Activated CD4-positive, alpha-beta memory T cell treated with anti-CD3 and anti-CD28 coated beads for 36 hours (primary cell): ENCODE measurements around the gene GLCE. TPM values are rescaled to one million over a fixed set of nuclear protein-coding genes. Genes with fewer than 3 reads are reported as not detected.

Experiments used
- CTCF ChIA-PET: fragments of 350-600 bp; sonication (Branson Sonifier 250); formaldehyde crosslinking; loops from one replicate; lab custom pipeline; 2021; ENCODE audit warnings: antibody characterized with exemption, inconsistent platforms; lab: Charles Lee
- POLR2A ChIA-PET: fragments of 350-600 bp; sonication (Branson Sonifier 250); formaldehyde crosslinking; loops from one replicate; lab custom pipeline; 2021; ENCODE audit warnings: antibody characterized with exemption; lab: Charles Lee
- DNase-seq: peaks from one replicate; pipeline ENCODE4 v3.0.0-alpha.2; 2020
- H3K27ac Mint-ChIP-seq: one replicate; pipeline ENCODE4 v1.8.0; 2021; ENCODE audit warnings: mixed read lengths
- H3K27me3 Mint-ChIP-seq: one replicate; pipeline ENCODE4 v1.8.0; 2021; ENCODE audit warnings: mixed read lengths
- H3K36me3 Mint-ChIP-seq: one replicate; pipeline ENCODE4 v1.8.0; 2021; ENCODE audit warnings: mixed read lengths
- H3K4me1 Mint-ChIP-seq: one replicate; pipeline ENCODE4 v1.8.0; 2021; ENCODE audit warnings: low read depth, mixed read lengths
- H3K4me3 Mint-ChIP-seq: one replicate; pipeline ENCODE4 v1.8.0; 2021; ENCODE audit warnings: mild to moderate bottlenecking, mixed read lengths
- H3K9me3 Mint-ChIP-seq: one replicate; pipeline ENCODE4 v1.8.0; 2021; ENCODE audit warnings: mixed read lengths
- intact Hi-C: fragments of 100-400 bp; cut with micrococcal nuclease; formaldehyde crosslinking; loops from one replicate; pipeline ENCODE4 v1.15.1; 2023
- total RNA-seq, 2 experiments: library from RNA; stranded (reverse); gene quantifications; one replicate each; pipeline ENCODE4 v1.2.3, GENCODE V29; 2021

Gene GLCE
- total RNA-seq, 2 experiments from 2014 or later = 3.9 to 4.4 TPM

DNA sequence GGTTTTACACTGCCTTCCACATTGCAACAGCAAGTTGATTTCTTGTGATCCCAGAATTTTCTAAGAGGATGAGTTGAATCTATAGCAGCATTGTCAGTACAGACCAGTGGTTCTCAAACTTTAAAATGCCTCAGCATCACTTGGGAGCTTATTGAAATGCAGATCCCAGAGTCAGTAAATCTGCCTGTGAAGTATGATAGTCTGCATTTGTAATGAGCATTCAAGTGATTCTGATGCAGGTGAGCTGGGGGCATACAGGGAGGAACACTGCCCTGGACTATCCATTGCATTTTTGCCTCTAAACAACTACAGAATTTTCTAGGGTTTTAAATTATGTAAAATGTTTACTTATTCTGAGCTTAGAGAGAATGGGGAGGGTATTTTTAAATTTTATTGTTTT, 110.8 kb downstream of the GLCE start:
- POLR2A ChIA-PET = no interaction called here
- CTCF ChIA-PET = no interaction called here
- Mint-ChIP-seq H3K4me1 (no peaks in the 10 kb centered on the region), H3K27ac (no peak overlapping the region), H3K36me3 (no peaks in the 10 kb centered on the region), H3K4me3 (no peak overlapping the region), H3K9me3 (no peaks in the 10 kb centered on the region), H3K27me3 (no peaks in the 10 kb centered on the region)
- no peak for DNase-seq
- intact Hi-C loops = no loop called here

DNA sequence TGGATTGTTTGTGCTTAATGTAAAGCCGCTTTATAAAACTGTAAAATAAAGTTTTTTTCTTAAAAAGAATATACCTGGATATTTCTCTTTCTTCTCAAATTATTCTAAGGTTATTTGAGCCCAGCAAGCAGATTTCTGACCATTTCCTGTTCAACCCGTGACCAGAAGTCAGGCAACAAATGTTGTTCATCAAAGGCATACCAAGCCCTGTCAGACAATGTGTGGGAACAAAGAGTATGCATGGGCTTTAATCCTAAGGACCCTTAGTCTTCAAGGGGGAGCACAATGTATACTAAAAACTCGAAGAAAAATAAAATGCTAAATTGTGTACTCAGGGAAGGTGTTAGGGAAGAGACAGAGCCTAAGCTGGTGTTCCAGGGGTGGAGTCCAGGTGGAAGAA, 111.7 kb downstream of the GLCE start:
- no peak overlapping the region for H3K4me3 Mint-ChIP-seq
- no peaks in the 10 kb centered on the region for H3K9me3 Mint-ChIP-seq
- no peak for DNase-seq
- ChIA-PET POLR2A (no interaction called here), CTCF (no interaction called here)
- no peaks in the 10 kb centered on the region for H3K36me3 Mint-ChIP-seq
- intact Hi-C loops = no loop called here
- H3K27me3 Mint-ChIP-seq = peaks cover 1% of the 10 kb centered on the region
- no peak overlapping the region for H3K27ac Mint-ChIP-seq
- no peaks in the 10 kb centered on the region for H3K4me1 Mint-ChIP-seq

DNA sequence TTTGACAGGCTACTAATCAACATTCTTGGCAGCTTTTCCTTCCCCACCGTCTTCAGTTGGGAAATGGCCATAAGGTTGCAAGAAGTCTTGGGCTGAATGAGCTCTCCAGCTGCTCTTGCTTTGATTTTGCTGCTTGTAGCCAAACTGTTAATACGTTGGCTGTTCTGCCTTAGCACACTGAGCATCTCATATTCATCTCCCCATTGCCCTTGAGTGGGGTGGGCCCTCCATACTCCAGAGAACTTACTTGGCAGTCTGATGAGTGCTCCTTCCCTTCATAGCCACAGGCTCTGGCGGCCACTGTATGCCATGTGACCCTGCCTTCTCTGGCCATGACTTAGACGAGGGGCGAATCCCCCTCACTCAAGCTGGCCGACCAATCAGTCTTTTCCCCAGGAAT, 112.5 kb downstream of the GLCE start:
- POLR2A ChIA-PET = no interaction called here
- intact Hi-C loops = no loop called here

DNA sequence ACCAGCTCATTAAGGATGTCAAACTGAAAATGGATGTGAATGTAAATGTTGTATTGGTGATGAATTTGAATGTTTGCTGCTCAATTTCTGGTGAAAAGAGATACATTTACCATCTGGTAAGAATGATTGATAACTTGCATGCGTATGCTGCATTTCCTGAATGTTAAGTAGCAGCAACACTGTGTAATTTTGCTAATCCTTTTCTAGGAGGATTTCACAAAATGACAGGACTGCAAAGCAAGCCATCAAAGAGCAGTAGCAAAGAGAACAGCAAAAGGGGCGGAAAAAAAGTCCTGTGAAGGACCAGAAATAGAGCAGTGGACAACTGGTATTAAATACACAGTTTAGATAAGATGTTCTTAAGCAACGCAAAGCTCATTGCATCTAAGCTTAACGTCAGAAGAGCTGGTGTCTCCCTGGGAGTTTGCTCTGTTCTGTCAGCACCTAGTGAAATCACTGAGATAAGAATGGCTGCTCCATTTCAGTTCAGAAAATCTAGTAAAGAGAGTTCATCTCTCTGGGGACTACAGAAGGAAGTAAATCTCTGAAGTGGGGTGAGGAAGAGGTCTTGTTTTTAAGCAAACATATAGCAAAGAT, 114.7 kb downstream of the GLCE start:
- no peak overlapping the region for H3K4me3 Mint-ChIP-seq

More for the DNA sequence above, 112.5 kb downstream of the GLCE start:
- no peaks in the 10 kb centered on the region for H3K9me3 Mint-ChIP-seq
- no peaks in the 10 kb centered on the region for H3K36me3 Mint-ChIP-seq
- no peak overlapping the region for H3K4me3 Mint-ChIP-seq
- CTCF ChIA-PET = no interaction called here
- DNase-seq = no peak
- H3K4me1 Mint-ChIP-seq = no peaks in the 10 kb centered on the region
- H3K27me3 Mint-ChIP-seq = peaks cover 1% of the 10 kb centered on the region
- H3K27ac Mint-ChIP-seq = no peak overlapping the region

DNA sequence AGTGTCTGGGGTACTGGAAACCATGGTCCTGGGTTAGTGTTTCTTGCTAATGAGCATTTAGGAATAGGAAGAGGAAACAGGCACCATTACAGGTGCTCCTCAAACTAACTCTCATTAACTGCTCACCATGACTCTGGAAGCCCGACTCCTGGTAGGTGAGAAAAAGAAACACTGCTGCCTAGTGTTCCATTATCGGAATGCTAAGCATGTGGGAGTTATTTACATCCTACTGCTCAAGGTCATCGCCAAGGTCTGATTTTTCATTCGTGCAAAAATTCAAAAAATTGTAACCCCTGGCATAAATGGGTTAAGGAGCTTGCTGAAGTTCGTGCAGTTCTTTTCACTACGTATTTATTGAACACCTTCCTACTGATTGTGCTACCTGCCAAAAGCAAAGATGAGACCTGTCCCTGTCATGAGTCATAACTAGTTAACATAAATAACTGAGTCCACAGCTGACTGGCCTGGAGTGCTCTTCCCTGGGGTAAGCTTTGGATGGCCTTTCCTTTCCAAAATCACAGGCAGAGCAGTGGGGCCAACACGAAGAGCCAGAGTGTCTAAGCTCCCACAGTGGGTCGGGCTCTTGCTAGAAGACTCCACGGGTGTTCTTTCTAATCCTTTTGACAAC, 115.6 kb downstream of the GLCE start:
- H3K9me3 Mint-ChIP-seq = no peaks in the 10 kb centered on the region
- CTCF ChIA-PET = no interaction called here
- no peaks in the 10 kb centered on the region for H3K4me1 Mint-ChIP-seq
- no peaks in the 10 kb centered on the region for H3K36me3 Mint-ChIP-seq
- H3K27ac Mint-ChIP-seq = no peak overlapping the region
- peaks cover 1% of the 10 kb centered on the region for H3K27me3 Mint-ChIP-seq
- no peak overlapping the region for H3K4me3 Mint-ChIP-seq
- no peak for DNase-seq
- intact Hi-C loops = no loop called here
- POLR2A ChIA-PET = no interaction called here

More for the DNA sequence above, 114.7 kb downstream of the GLCE start:
- ChIA-PET CTCF (no interaction called here), POLR2A (no interaction called here)
- Mint-ChIP-seq H3K36me3 (no peaks in the 10 kb centered on the region), H3K27me3 (peaks cover 1% of the 10 kb centered on the region), H3K27ac (no peak overlapping the region), H3K4me1 (no peaks in the 10 kb centered on the region), H3K9me3 (no peaks in the 10 kb centered on the region)
- no peak for DNase-seq
- intact Hi-C loops = no loop called here

DNA sequence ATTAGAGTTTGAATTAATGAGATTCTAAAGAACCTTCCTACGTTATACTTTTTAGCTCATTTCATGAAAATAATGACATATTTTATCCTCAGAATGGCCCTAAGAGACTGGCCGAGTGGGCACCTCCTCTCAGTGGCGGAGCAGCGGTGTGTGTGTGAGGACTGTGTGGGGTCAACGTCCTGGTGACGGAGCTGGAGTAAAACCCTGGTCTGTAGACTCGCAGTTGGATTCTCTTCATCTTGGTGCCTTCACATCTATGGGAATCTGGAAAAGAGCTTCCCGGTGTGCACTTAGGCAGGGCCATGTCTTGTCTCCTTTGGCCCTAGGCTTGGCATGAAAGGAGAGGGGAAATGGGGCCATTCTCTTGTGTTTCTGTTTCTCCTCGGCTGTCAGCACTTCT, 116.9 kb downstream of the GLCE start:
- Mint-ChIP-seq H3K27ac (no peak overlapping the region), H3K36me3 (no peaks in the 10 kb centered on the region), H3K4me3 (no peak overlapping the region), H3K9me3 (no peaks in the 10 kb centered on the region), H3K27me3 (peaks cover 1% of the 10 kb centered on the region), H3K4me1 (no peaks in the 10 kb centered on the region)
- ChIA-PET POLR2A (no interaction called here), CTCF (interaction anchor here (0.5 kb wide), 1 partner anchor 1403 kb away, joined by 4 read pairs; no protein-coding TSS in a partner anchor)
- no peak for DNase-seq
- intact Hi-C loops = no loop called here

DNA sequence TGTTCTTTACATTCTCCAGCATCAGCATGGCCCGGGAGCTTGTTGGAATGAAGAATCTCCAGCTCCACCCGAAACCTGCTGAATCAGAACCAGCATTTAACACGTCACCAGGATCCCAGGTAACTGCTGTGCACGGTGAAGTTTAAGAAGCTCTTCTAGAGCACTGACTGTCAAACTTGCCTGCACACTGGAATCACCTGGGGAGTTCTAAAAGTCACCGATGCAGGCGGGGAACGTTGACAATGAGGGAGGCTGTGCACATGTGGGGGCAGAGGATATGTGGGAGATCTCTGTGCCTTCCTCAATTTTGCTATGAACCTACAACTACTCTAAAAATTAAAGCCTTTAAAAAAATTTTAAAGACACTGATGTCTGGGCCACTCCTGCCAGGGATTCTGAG, 119.2 kb downstream of the GLCE start:
- Mint-ChIP-seq H3K9me3 (no peaks in the 10 kb centered on the region), H3K4me1 (no peaks in the 10 kb centered on the region), H3K36me3 (no peaks in the 10 kb centered on the region), H3K27me3 (peaks cover 1% of the 10 kb centered on the region), H3K4me3 (no peak overlapping the region), H3K27ac (no peak overlapping the region)
- ChIA-PET POLR2A (no interaction called here), CTCF (no interaction called here)
- intact Hi-C loops = no loop called here
- DNase-seq = no peak

DNA sequence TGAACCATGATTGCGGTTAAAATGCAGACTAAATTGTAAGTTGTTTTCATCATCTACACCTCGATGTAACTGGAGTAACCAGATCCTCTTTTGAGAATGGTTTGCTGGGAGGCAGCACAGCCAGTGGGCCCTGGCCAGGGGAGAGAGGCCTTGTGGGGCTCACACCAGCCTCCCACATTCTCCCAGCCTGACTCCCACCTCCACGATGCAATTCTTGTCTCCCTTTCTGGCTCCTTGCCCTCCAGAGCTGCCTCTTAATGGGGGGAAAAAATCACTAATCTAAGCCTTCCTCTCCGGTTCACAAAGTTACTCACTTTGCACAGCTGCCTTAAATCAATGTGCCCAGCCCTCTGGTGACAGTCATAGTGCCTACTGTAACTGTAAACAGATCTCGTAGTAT, 120.3 kb downstream of the GLCE start:
- Mint-ChIP-seq H3K27me3 (peaks cover 1% of the 10 kb centered on the region), H3K4me3 (no peak overlapping the region), H3K9me3 (no peaks in the 10 kb centered on the region), H3K4me1 (no peaks in the 10 kb centered on the region), H3K36me3 (no peaks in the 10 kb centered on the region), H3K27ac (no peak overlapping the region)
- ChIA-PET CTCF (no interaction called here), POLR2A (no interaction called here)
- intact Hi-C loops = no loop called here
- DNase-seq = no peak

DNA sequence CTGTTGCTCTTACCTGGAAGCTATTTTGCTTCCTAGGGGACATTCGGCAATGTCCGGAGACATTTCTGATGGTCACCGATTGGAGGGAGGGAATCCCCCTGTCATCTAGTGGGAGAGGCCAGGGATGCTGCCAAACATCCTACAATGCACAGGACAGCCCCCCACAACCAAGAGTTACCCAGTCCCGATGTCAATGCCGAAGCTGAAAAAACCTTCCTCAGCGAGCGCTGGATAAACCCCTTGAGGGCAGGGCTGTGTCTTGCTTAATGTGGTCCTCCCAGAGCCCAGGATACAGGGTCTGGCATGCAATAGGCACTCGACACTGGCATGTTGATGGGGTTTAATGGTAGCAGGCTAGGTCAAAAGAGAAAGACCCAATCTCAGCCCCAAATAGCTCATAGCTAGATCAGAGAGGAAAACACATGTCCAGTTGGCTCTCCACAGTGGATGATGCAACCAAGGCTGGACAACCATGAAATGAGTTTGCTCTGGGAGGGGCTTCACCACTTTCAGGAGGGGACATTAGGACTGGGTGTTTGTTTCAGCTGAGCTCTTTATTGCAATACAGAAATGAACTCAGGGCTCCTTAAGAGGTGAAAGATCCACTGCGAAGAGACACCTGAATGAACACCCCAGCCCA, 121.8 kb downstream of the GLCE start:
- no peaks in the 10 kb centered on the region for H3K27me3 Mint-ChIP-seq
- H3K9me3 Mint-ChIP-seq = no peaks in the 10 kb centered on the region
- H3K4me3 Mint-ChIP-seq = no peak overlapping the region
- CTCF ChIA-PET = no interaction called here
- intact Hi-C loops = no loop called here
- POLR2A ChIA-PET = no interaction called here
- H3K27ac Mint-ChIP-seq = no peak overlapping the region
- no peaks in the 10 kb centered on the region for H3K36me3 Mint-ChIP-seq
- H3K4me1 Mint-ChIP-seq = no peaks in the 10 kb centered on the region
- no peak for DNase-seq

DNA sequence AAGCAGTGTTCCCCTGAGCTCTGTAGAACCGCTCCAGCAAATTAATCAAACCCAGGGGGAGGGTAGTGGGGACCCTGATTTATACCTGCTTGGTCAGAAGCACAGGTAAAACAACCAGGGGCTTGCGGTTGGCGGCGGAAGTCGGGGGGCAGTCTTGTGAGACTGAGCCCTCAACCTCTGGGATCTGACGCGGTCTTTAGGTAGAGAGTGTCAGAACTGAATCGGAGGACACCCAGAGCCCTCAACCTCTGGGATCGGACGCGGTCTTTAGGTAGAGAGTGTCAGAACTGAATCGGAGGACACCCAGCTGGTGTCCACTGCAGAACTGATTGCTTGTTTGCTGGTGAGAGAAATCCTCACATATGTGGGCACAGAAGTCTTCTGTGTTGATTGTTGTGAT, 125.4 kb downstream of the GLCE start:
- H3K9me3 Mint-ChIP-seq = no peaks in the 10 kb centered on the region
- intact Hi-C loops = no loop called here
- ChIA-PET POLR2A (no interaction called here), CTCF (no interaction called here)
- no peak overlapping the region for H3K27ac Mint-ChIP-seq
- H3K4me3 Mint-ChIP-seq = no peak overlapping the region
- no peaks in the 10 kb centered on the region for H3K4me1 Mint-ChIP-seq
- H3K27me3 Mint-ChIP-seq = no peaks in the 10 kb centered on the region
- DNase-seq = no peak
- no peaks in the 10 kb centered on the region for H3K36me3 Mint-ChIP-seq

DNA sequence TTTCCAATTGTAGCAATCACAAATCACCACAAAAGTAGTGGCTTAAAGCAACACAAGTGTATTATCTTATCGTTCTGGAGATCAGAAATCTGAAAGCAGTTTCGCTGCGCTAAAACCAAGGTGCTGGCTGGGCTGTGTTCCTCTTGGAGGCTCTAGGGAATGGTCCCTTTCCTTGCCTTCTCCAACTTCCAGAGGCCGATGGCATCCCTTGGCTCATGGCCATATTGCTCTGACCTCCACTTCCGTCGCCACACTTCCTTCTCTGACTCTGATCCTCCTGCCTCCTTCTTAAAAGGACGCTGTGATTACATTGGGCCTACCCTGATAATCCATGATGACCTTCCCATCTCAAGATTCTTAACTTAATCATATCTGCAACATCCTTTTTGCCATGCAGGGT, 127.6 kb downstream of the GLCE start:
- H3K27me3 Mint-ChIP-seq = no peaks in the 10 kb centered on the region

DNA sequence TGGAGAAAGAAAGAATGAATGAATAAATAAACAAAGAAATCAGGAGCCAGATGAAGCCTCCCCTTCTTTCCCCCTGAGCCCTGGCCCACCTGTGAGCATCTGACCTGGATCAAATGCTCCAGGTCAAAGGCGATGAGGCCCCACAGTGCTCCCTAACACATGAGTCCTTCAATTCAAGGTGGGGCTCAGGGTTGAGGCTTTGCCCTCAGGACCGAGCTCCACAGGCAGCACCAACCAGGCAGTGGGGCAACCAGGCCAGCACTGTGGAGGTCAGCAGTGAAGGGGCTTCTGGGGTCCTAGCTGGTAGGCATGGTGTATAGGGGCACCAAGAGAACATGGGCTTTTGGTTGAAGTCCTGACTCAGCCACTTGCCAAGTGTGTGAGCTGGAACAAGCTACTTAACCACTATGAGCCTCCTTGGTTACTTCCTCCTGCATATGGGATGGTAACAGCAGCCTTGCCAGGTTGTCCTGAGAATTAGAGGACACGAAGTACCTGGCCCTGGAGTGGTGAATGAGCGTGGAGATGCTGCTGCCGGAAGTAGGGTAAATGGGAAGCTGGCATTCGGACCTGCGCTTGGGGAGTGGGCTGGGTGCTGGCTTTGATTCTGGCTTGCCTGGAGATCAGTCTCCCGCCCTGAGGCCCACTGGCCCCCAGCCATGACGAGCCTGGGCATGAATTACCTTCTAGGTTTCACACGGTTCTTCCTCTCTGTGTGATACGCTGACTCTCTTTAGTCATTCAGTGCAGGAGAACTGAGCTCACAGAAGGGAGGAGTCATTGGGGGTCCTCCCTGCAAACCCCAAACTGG, 128.3 kb downstream of the GLCE start:
- Mint-ChIP-seq H3K4me1 (no peaks in the 10 kb centered on the region), H3K36me3 (no peaks in the 10 kb centered on the region), H3K9me3 (no peaks in the 10 kb centered on the region), H3K27ac (no peak overlapping the region), H3K4me3 (no peak overlapping the region), H3K27me3 (no peaks in the 10 kb centered on the region)
- DNase-seq = no peak
- intact Hi-C loops = no loop called here
- CTCF ChIA-PET = no interaction called here
- POLR2A ChIA-PET = no interaction called here

More for the DNA sequence above, 127.6 kb downstream of the GLCE start:
- ChIA-PET CTCF (no interaction called here), POLR2A (no interaction called here)
- Mint-ChIP-seq H3K36me3 (no peaks in the 10 kb centered on the region), H3K9me3 (no peaks in the 10 kb centered on the region), H3K4me1 (no peaks in the 10 kb centered on the region), H3K27ac (no peak overlapping the region), H3K4me3 (no peak overlapping the region)
- DNase-seq = no peak
- intact Hi-C loops = no loop called here
